Measurements from ENCODE around the gene E2F6.

E2F6 gene

GRCh38 chr2:11493282-11493681 lies 27.3 kb upstream of the E2F6 start:
- no peak for DNase-seq (ENCODE audit: extremely low spot score)
- CTCF ChIA-PET = interaction anchor here (2.6 kb wide), 1 partner anchor 16 kb away, joined by 8 read pairs; no protein-coding TSS in a partner anchor
- TF ChIP-seq, protein P1, sequence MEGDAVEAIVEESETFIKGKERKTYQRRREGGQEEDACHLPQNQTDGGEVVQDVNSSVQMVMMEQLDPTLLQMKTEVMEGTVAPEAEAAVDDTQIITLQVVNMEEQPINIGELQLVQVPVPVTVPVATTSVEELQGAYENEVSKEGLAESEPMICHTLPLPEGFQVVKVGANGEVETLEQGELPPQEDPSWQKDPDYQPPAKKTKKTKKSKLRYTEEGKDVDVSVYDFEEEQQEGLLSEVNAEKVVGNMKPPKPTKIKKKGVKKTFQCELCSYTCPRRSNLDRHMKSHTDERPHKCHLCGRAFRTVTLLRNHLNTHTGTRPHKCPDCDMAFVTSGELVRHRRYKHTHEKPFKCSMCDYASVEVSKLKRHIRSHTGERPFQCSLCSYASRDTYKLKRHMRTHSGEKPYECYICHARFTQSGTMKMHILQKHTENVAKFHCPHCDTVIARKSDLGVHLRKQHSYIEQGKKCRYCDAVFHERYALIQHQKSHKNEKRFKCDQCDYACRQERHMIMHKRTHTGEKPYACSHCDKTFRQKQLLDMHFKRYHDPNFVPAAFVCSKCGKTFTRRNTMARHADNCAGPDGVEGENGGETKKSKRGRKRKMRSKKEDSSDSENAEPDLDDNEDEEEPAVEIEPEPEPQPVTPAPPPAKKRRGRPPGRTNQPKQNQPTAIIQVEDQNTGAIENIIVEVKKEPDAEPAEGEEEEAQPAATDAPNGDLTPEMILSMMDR (IDR thresholded peaks at IDR 0.05; ENCODE audit: control extremely low read depth, extremely low read depth, low read depth, missing control alignments) = no peak
- POLR2A ChIA-PET = no interaction called here

GRCh38 chr2:11492720-11493119 lies 26.8 kb upstream of the E2F6 start:
- no peak for DNase-seq (ENCODE audit: extremely low spot score)
- ChIA-PET CTCF (interaction anchor here (2.6 kb wide), 1 partner anchor 15 kb away, joined by 8 read pairs; no protein-coding TSS in a partner anchor), POLR2A (no interaction called here)
- TF ChIP-seq, protein P1 (IDR thresholded peaks at IDR 0.05; ENCODE audit: control extremely low read depth, extremely low read depth, low read depth, missing control alignments) = no peak

DNA sequence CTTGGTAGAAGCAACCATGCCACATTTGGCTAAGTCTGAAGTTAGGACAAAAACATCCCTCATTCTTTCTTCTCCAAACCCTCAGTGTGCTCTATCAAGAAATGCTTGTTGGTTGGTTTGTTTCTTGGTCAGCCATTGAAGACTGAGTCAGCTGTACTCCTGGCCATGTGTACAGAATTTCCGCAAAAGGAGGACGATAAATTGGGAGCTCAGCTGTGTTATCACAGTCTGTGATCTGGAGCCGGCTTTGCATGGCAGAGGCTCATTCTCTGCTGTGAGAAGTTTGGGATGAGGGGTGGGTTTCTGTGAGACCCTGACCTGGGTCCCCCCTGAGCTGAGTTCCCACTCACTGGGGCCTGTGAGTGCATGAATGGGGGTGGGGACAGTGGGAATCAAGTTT lies 26.3 kb upstream of the E2F6 start:
- DNase-seq (ENCODE audit: extremely low spot score) = no peak
- ChIA-PET CTCF (interaction anchor here (1.1 to 2.6 kb wide), 4 partner anchors 14 to 94 kb away, joined by 3 to 8 read pairs (median 3); no protein-coding TSS in a partner anchor), POLR2A (no interaction called here)
- TF ChIP-seq, protein P1 (IDR thresholded peaks at IDR 0.05; ENCODE audit: control extremely low read depth, extremely low read depth, low read depth, missing control alignments) = no peak

GRCh38 chr2:11491348-11491933 lies 25.5 kb upstream of the E2F6 start:
- no peak for DNase-seq (ENCODE audit: extremely low spot score)
- ChIA-PET CTCF (interaction anchor here (1.1 to 2.6 kb wide), 6 partner anchors 14 to 95 kb away, joined by 3 to 11 read pairs (median 4); no protein-coding TSS in a partner anchor), POLR2A (no interaction called here)
- TF ChIP-seq, protein P1 (IDR thresholded peaks at IDR 0.05; ENCODE audit: control extremely low read depth, extremely low read depth, low read depth, missing control alignments) = no peak

- TF ChIP-seq, protein P1 (IDR thresholded peaks at IDR 0.05; ENCODE audit: control extremely low read depth, extremely low read depth, low read depth, missing control alignments) = no peak
- ChIA-PET CTCF (interaction anchor here (1.8 kb wide), 1 partner anchor 92 kb away, joined by 11 read pairs; no protein-coding TSS in a partner anchor), POLR2A (no interaction called here)
- no peak for DNase-seq (ENCODE audit: extremely low spot score)
Observed at GRCh38 chr2:11490194-11490593, 24.2 kb upstream of the E2F6 start.

GRCh38 chr2:11488809-11489208 lies 22.8 kb upstream of the E2F6 start:
- TF ChIP-seq, protein P1 (IDR thresholded peaks at IDR 0.05; ENCODE audit: control extremely low read depth, extremely low read depth, low read depth, missing control alignments) = no peak
- no peak for DNase-seq (ENCODE audit: extremely low spot score)
- ChIA-PET POLR2A (no interaction called here), CTCF (interaction anchor here (0.8 to 1.7 kb wide), 2 partner anchors 94 to 357 kb away, joined by 3 to 5 read pairs; no protein-coding TSS in a partner anchor)
